A673 (cell line): ENCODE data around the gene MYLK3. TPM values are rescaled to one million over a fixed set of nuclear protein-coding genes. Genes with fewer than 3 reads are reported as not detected.

Source experiments
- BruUV-seq: library from RNA; stranded (reverse); fragments of 400-500 nt; replicated peaks from 2 replicates; lab custom pipeline; 2021; lab: Mats Ljungman, UMichigan
- CTCF ChIA-PET: fragments of 300-600 bp; sonication (Branson Sonifier 250); formaldehyde crosslinking; loops from one replicate; lab custom pipeline; 2022; ENCODE audit warnings: antibody characterized with exemption; lab: Charles Lee
- POLR2A ChIA-PET: fragments of 300-600 bp; sonication (Branson Sonifier 250); formaldehyde crosslinking; loops from one replicate; lab custom pipeline; 2022; ENCODE audit warnings: antibody characterized with exemption; ENCODE audit not compliant: low non-redundant PET; lab: Charles Lee
- DNase-seq: peaks from one replicate; pipeline ENCODE4 v3.0.0-alpha.2; 2015; ENCODE audit warnings: low spot score
- H3K27ac ChIP-seq: fragments of 200-600 bp; sonication (generic); 2 replicates; pipeline ENCODE4 v1.5.1; 2016; ENCODE audit warnings: mixed run types, low read depth, mild to moderate bottlenecking, mixed read lengths, antibody characterized with exemption, low read length; ENCODE audit not compliant: poor library complexity, severe bottlenecking
- H3K27me3 ChIP-seq: fragments of 200-600 bp; sonication (generic); replicated peaks from 2 replicates; pipeline ENCODE4 v1.6.1; 2017; ENCODE audit warnings: mixed run types, low read depth, mild to moderate bottlenecking, mixed read lengths, antibody characterized with exemption, low read length; ENCODE audit not compliant: insufficient read depth, poor library complexity
- H3K36me3 ChIP-seq: fragments of 200-600 bp; sonication (generic); 2 replicates; pipeline ENCODE4 v1.6.1; 2016; ENCODE audit warnings: mixed run types, mild to moderate bottlenecking, mixed read lengths, antibody characterized with exemption, low read length; ENCODE audit not compliant: insufficient read depth, poor library complexity, severe bottlenecking
- H3K4me1 ChIP-seq: fragments of 200-600 bp; sonication (generic); 2 replicates; pipeline ENCODE4 v1.6.1; 2017; ENCODE audit warnings: mixed run types, mild to moderate bottlenecking, mixed read lengths, antibody characterized with exemption, low read length; ENCODE audit not compliant: insufficient read depth, poor library complexity, severe bottlenecking
- H3K4me3 ChIP-seq: fragments of 200-600 bp; sonication (generic); 2 replicates; pipeline ENCODE4 v1.5.1; 2016; ENCODE audit warnings: low read depth, mixed run types, mild to moderate bottlenecking, mixed read lengths, low read length; ENCODE audit not compliant: poor library complexity, severe bottlenecking
- H3K9me3 ChIP-seq: fragments of 200-600 bp; sonication (generic); 2 replicates; pipeline ENCODE4 v1.6.1; 2016; ENCODE audit warnings: mixed run types, low read depth, mild to moderate bottlenecking, mixed read lengths, antibody characterized with exemption, low read length; ENCODE audit not compliant: poor library complexity, severe bottlenecking
- CTCF ChIP-seq: fragments of 300-800, 200-600 bp; sonication (generic); conservative IDR thresholded peaks from 2 replicates; pipeline ENCODE4 v1.5.1; 2017; ENCODE audit warnings: low read depth, mild to moderate bottlenecking, antibody characterized with exemption, low read length, moderate library complexity, mixed read lengths
- EZH2 ChIP-seq: fragments of 200-600 bp; sonication (generic); IDR thresholded peaks from 2 replicates; pipeline ENCODE4 v1.6.1; 2017; ENCODE audit warnings: borderline replicate concordance, low read depth, mild to moderate bottlenecking, mixed read lengths, antibody characterized with exemption, low read length; ENCODE audit not compliant: poor library complexity, severe bottlenecking
- intact Hi-C: fragments of 100-400 bp; cut with micrococcal nuclease; formaldehyde crosslinking; loops from one replicate; pipeline ENCODE4 v1.10.0; 2022; ENCODE audit not compliant: unreplicated experiment
- total RNA-seq: library from RNA; stranded (reverse); gene quantifications from 2 replicates; pipeline ENCODE4 v1.2.3, GENCODE V29; 2021

MYLK3 gene
- total RNA-seq, 1 experiment from 2014 or later: 0.77 TPM

DNA sequence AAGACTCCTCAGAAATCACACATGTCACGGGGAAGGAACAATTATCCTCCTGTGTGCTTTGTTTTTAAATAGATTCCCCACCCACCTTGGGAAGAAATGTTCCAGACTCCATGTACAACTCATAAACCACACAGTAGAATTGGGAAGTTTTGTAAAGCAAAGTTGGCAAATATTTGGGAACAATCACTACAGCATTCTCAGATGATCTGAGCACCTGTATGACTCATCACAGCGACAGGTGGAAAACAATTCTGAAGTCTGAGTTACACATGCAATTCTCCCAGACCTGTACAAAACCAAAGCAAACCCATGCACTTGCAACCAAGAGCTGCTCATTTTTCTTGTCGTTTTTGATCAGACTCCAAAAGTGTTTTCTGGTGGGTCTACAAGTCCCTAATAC, 14.4 kb upstream of the MYLK3 start:
- CTCF ChIA-PET: no interaction called here
- Histone ChIP-seq H3K36me3 (no peaks in the 10 kb centered on the region), H3K27me3 (no peaks in the 10 kb centered on the region), H3K4me1 (no peaks in the 10 kb centered on the region), H3K9me3 (no peaks in the 10 kb centered on the region), H3K4me3 (no peak overlapping the region), H3K27ac (no peak overlapping the region)
- no peak for DNase-seq
- POLR2A ChIA-PET: no interaction called here
- BruUV-seq: no TSS peak
- intact Hi-C loops: no loop called here
- TF ChIP-seq EZH2: no peak
- TF ChIP-seq CTCF: no peak

DNA sequence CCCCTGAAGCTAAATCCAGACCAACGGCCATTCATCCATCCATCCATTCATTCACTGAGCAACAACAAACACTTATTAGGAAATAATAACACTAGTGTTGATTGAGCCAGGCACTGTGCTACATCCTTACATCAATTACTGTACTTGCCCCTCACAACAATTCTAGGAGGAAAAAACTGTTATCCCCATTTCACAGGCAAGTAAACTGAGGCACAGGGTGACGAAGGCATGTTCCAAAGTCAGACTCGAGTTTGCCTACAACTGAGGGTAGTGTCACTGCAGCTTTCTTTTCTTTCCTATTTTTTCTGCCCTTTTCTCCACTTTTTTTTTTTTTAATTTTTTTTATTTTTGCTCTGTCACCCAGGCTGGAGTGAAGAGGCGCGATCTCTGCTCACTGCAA, 11.2 kb upstream of the MYLK3 start:
- POLR2A ChIA-PET: no interaction called here
- no peaks in the 10 kb centered on the region for H3K27me3 ChIP-seq
- H3K36me3 ChIP-seq: no peaks in the 10 kb centered on the region
- no peaks in the 10 kb centered on the region for H3K4me1 ChIP-seq
- BruUV-seq: no TSS peak
- no peak for TF ChIP-seq CTCF
- TF ChIP-seq EZH2: no peak
- DNase-seq: no peak
- intact Hi-C loops: no loop called here
- CTCF ChIA-PET: no interaction called here
- no peak overlapping the region for H3K4me3 ChIP-seq
- H3K9me3 ChIP-seq: no peaks in the 10 kb centered on the region
- no peak overlapping the region for H3K27ac ChIP-seq

- BruUV-seq: no TSS peak
- Histone ChIP-seq H3K27ac (no peak overlapping the region), H3K36me3 (no peaks in the 10 kb centered on the region), H3K27me3 (no peaks in the 10 kb centered on the region), H3K4me1 (no peaks in the 10 kb centered on the region), H3K9me3 (no peaks in the 10 kb centered on the region), H3K4me3 (no peak overlapping the region)
- TF ChIP-seq EZH2 (no peak), CTCF (no peak)
- intact Hi-C loops: no loop called here
- ChIA-PET POLR2A (no interaction called here), CTCF (interaction anchor here (0.6 kb wide), 1 partner anchor 127 kb away, joined by 3 read pairs; no protein-coding TSS in a partner anchor)
- no peak for DNase-seq
Observed at GRCh38 chr16:46757339-46758050, 9.4 kb upstream of the MYLK3 start.
